Pulmonary artery endothelial cell (primary cell): ENCODE results near the gene COL4A1. TPM values are rescaled to one million over a fixed set of nuclear protein-coding genes. Genes with fewer than 3 reads are reported as not detected.

Experiments
- DNase-seq: peaks from one replicate; pipeline ENCODE4 v3.0.0-alpha.2; 2011; ENCODE audit warnings: low read depth, low spot score
- total RNA-seq: library from RNA; depleted of rRNA; stranded (reverse); fragments of >200 nt; gene quantifications from 2 replicates; pipeline ENCODE4 v1.2.3, GENCODE V29; 2014

The COL4A1 gene
- total RNA-seq, 1 donor from 2014 or later: 350 TPM

- DNase-seq: no peak
These were observed 45.5 kb downstream of the COL4A1 start for GRCh38 chr13:110261166-110262081.

DNA sequence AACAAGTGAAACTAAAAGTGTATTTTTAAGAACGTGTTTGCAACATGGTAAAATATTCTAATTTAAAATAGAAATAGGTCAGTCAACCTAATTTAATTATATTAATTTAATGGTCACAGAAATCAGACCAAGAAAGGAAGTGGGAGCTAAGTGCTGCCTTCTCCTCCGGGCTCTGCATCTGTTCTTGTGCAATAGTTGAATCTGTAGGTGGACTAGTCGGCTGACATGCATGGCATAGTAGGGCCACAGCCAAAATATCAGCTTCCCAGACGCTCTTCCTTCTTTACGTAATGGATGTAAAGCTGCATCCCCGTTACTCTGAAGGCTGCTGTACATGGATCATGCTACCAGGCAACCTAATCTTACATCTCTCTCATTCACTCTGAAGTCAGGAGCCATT, 47.3 kb downstream of the COL4A1 start:
- DNase-seq: no peak

GRCh38 chr13:110258876-110259631, 47.9 kb downstream of the COL4A1 start:
- DNase-seq: peak; percentile 39

- no peak for DNase-seq
These were observed 49.5 kb downstream of the COL4A1 start for GRCh38 chr13:110257408-110257807.

DNA sequence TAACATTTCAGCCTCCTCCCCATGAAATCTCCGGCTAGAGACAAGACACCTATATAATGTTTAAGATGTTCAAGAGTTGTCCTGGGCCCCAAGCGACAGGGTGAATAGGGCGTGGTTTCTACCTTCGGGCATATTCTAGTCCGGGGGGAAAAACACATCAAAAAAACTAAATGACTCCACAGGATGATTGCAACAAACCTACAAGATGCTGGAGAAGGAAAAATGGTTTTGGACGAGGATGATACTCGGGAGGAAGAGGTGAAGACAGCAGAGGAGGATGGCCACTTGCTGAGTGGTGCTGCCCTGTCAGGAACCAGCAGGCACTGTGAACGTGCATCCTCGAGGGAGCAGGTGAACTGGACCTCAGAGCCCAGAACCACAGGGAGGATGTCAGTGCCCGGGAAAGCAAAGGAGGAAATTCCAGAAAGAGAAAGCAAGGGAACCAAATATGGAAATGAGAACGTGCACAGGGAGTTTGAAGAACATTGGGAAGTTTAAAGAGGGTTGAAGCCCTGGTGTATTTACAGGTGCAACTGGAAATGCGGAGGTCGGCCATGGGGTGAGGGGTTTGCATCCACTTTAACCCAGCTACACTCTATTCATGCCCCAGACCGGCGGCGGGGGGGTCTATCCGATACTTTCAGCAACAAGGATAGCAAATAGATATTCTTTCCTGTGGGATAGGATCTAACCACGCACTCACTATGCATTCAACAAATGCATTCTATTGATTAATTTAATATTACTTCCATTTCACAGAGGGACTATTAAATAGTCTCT, 50.6 kb downstream of the COL4A1 start:
- no peak for DNase-seq

GRCh38 chr13:110254751-110255553, 52.0 kb downstream of the COL4A1 start:
- no peak for DNase-seq

- DNase-seq: no peak
These were observed 52.7 kb downstream of the COL4A1 start for GRCh38 chr13:110254151-110254679.

DNA sequence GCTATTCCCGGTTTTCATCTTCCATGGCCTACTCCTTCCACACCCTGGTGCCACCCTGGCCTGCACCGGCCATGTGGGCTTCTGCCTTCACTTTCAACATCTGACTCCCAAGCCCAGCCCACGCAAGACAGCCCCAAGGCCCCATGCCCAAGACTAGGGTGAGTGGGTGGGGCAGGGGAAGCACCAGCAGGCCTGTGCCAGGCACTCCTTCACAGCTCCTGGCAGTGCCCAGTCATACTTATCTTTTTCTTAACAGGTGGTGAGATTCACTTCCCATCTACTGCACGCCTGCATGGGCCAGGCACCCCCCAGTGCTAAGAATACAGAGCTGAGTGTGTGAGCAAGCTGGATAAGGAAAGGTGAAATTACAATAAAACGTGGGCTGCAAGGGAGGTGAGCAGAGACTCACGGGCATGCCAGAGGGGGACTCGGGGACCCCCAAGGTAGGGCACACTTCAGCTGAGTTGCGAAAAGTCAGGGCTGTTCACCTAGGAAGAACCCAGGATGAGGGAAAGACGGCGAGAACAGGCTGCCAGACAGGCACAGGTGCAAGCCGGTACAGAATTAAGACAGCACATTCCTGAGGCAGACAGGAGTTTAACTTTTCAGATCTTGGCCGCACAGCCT, 55.7 kb downstream of the COL4A1 start:
- DNase-seq: no peak

DNA sequence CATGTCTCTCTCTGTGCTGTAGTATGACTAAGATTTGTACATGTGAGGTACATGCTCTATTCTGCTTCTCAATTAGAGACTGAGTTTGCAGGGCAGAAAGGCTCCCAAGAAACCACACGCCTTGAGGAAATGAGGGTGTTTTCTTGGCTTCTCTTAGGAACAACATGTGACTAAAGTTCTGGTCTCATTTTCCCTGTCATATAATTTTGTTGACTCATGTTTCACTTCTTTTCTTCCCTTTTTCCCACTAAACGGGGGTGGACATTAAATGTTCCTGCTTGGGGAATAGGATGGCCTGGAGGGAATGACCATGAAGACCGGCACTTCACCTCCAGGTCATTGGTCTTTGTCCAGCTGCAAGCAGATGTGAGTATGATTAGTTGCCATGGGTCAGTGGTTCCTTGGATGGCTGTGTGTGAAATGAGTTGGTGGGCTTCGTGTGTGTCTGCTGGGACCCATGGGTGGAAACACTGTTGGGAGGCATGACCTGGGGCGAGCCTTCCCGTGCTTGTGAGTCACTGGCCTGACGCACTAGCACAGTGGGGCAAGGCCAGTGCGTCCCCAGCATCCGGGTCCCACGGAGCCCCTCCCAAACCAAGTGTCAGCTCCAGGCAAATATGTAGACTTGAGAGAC, 56.6 kb downstream of the COL4A1 start:
- DNase-seq: no peak

DNA sequence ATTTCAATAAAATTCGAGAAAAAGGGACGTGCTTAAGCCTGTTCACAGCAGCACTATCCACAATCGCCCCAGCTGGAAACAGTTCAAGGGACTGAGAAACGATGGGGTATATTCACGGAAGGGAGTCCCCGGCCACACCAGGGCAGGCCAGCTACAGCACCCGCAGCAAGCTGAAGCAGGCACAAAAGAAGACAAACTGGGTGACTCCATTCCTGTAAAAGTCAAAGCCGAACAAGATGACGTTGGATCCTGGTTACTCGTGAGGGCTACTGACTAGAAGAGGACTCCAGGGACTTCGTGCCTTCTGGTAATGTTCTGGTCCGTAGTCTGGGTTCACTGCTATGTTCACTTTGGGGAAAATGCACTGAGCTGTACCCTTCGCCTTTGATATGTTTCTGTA, 57.6 kb downstream of the COL4A1 start:
- no peak for DNase-seq

DNA sequence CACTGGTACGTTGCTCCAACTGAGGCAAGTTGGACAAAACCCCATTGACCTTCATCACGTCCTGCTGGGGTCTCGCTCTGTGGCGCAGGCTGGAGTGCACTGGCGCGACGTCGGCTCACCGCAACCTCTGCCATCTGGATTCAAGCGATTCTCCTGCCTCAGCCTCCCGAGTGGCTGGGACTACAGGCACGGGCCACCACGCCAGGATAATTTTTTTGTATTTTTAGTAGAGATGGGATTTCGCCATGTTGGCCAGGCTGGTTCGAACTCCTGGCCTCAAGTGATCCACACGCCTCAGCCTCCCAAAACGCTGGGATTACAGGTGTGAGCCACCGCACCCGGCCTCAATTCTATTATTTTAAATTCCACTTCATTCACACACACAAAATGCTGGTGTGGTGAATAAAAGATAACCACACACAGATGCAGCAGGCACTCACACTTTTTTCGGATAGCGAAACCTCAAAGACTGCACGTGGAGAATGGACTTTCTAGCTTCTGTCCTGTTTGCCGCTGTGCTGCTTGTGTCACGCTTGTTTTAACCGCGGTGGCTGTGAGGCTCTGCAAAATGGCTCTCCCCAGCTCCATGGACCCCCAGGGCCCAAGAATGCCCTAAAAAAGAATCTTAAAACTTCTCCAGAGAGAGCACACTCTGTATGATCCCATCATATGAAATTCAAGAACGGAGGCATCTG, 58.4 kb downstream of the COL4A1 start:
- DNase-seq: no peak

- DNase-seq: no peak
These were observed 60.4 kb downstream of the COL4A1 start for GRCh38 chr13:110246530-110246929.

DNA sequence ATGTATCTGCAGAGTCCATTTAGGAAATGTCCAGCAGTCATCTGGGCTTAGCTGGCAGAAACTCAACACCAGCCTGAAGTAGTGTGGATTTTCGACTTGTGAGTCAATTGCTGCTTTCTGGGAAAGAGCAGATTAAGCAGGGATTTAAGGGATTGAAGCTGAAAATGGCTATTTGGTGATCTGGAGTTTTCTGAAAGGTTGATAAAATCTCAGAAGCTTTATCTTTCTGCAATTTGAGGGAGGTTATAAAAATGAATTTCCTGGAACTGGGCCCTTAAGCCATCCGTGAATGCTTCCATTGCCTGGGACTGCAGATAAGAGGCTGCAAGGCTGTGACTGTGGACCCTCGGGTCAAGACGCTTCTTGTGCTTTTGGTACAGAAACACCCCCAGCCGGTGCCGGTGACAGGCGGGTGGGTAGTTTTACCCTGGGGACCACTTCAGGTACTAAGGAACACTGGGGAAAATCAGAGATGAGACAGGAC, 61.5 kb downstream of the COL4A1 start:
- DNase-seq: no peak

DNA sequence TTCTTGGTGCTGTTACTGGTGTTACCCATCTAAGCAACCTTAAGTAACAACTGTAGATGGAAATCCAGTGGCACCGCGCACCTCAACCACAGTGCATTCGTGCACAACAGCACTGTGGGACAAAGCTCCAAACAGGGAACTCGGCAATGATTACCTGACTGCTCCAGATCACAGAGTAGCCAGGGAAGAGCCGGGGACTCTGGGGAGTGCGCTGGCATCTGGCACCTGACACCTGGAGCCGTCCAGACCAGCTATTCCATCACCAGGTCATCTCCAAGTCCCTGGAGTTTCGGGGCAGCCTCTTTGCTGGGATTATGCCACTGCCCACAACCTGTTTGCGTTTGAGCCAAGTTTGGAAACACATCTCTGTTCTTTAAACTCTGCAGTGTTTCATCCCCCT, 62.0 kb downstream of the COL4A1 start:
- DNase-seq: no peak

GRCh38 chr13:110244071-110244830, 62.7 kb downstream of the COL4A1 start:
- no peak for DNase-seq

- DNase-seq: no peak
These were observed 64.3 kb downstream of the COL4A1 start for GRCh38 chr13:110242615-110243014.

DNA sequence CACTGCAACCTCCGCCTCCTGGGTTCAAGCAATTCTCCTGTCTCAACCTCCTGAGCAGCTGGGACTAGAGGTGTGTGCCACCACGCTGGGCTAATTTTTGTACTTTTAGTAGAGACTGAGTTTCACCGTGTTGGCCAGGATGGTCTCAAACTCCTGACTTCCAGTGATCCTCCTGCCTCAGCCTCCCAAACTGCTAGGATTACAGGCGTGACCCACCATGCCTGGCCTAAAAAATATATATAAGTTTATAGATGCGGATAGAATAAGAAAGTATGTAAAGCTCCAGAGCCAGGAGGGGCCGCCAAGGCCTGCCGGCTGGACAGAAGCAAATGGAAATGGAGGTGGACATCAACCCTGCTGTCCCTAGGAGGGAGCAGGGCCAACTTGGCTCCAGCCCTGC, 66.0 kb downstream of the COL4A1 start:
- DNase-seq: no peak

DNA sequence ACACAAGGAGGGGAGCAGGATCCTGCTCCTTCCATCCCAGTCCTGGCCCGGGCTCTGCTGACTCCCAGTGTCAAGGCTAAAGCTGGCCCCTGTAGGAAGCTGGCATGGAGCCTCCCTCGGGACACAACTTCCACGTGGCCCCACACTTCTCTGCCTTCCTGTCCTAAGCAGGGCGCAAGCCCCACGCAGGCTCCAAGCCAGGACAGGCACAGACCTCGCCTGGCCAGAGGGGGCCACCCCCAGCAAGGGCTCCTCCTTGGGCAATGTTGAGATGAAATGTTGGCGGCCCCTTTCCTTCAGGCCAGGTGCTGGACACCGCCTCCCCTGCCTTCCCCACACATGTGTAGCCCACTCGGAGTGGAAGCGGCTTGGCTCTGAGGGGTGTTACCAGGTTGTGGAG, 66.6 kb downstream of the COL4A1 start:
- no peak for DNase-seq
